K562 (cell line): ENCODE data around the gene LRRC26. TPM values are rescaled to one million over a fixed set of nuclear protein-coding genes. Genes with fewer than 3 reads are reported as not detected.

Experiments
- BRD4 ChIP-seq: fragments of 200-600 bp; sonication (generic); IDR thresholded peaks from 2 replicates; pipeline ENCODE4 v1.6.1; 2017; ENCODE audit warnings: inconsistent platforms
- FOXM1 ChIP-seq, 2 experiments: fragments of 450-650 bp in 1 of 2; sonication (generic) in 1 of 2; formaldehyde crosslinking in 1 of 2; IDR thresholded peaks; 2 replicates each; pipeline versions ENCODE4 v1.6.1 to v1.9.0; 2017 to 2022; ENCODE audit warnings: low read depth in 2 of 2, mild to moderate bottlenecking in 2 of 2, missing genetic modification reagents in 1 of 2, moderate library complexity in 1 of 2
- JUND ChIP-seq, 2 experiments: IDR thresholded peaks; 2 replicates in 1 of 2; 3 replicates in 1 of 2; pipeline ENCODE4 v1.6.1; 2011; ENCODE audit warnings: borderline replicate concordance in 2 of 2, low read depth in 2 of 2, low read length in 2 of 2, improper control_type of control experiment in 1 of 2, missing biosample characterization in 1 of 2, missing genetic modification characterization in 1 of 2, missing genetic modification reagents in 1 of 2
- RBM14 ChIP-seq: fragments of 200-400 bp; formaldehyde crosslinking; IDR thresholded peaks from 2 replicates; pipeline ENCODE4 v1.6.1; 2018; ENCODE audit warnings: low read depth, mild to moderate bottlenecking, low read length, moderate library complexity, borderline replicate concordance; ENCODE audit not compliant: insufficient read depth
- RFX1 ChIP-seq: fragments of 450-650 bp; IDR thresholded peaks from 2 replicates; pipeline ENCODE4 v1.6.1; 2016; ENCODE audit warnings: mild to moderate bottlenecking, moderate library complexity
- SMAD2 ChIP-seq: fragments of 150-350 bp; IDR thresholded peaks from 2 replicates; pipeline ENCODE4 v1.6.1; 2014; ENCODE audit warnings: low read depth, mild to moderate bottlenecking, low read length
- SRSF9 ChIP-seq: fragments of 200-400 bp; formaldehyde crosslinking; IDR thresholded peaks from 2 replicates; pipeline ENCODE4 v1.6.1; 2017; ENCODE audit warnings: low read depth, low read length, borderline replicate concordance
- WHSC1 ChIP-seq: IDR thresholded peaks from one replicate; pipeline ENCODE4 v1.6.1; 2012; ENCODE audit warnings: low read length, control low read depth, inconsistent platforms
- ZC3H8 ChIP-seq: fragments of 450-650 bp; IDR thresholded peaks from 2 replicates; pipeline ENCODE4 v1.6.1; 2017
- ZNF140 ChIP-seq: fragments of 250-450 bp; sonication (Bioruptor Pico); IDR thresholded peaks from 2 replicates; pipeline ENCODE4 v1.8.0; 2021; ENCODE audit warnings: moderate library complexity, mild to moderate bottlenecking, inconsistent platforms
- ZNF224 ChIP-seq: sonication (generic); formaldehyde crosslinking; IDR thresholded peaks from 2 replicates; pipeline ENCODE4 v1.8.0; 2022; ENCODE audit warnings: mild to moderate bottlenecking, missing genetic modification reagents
- ZNF253 ChIP-seq: fragments of 250-450 bp; sonication (Bioruptor Pico); conservative IDR thresholded peaks from 2 replicates; pipeline ENCODE4 v1.6.1; 2021; ENCODE audit warnings: mild to moderate bottlenecking
- ZNF324 ChIP-seq: fragments of 250-450 bp; sonication (Bioruptor Pico); IDR thresholded peaks from 2 replicates; pipeline ENCODE4 v1.4.0; 2020; ENCODE audit warnings: mild to moderate bottlenecking
- polyA plus RNA-seq, 8 experiments: library from polyadenylated mRNA; depleted of rRNA in 4 of 8; stranded (reverse) in 5 of 8; unstranded in 3 of 8; fragments of >200 nt; fragmentation: Nextera tagmentation in 2 of 8; fragmentation: Illumina TruSeq in 1 of 8; extraction: Ambion mirVana in 2 of 8; extraction: Trizol in 1 of 8; gene quantifications; 2 replicates each; pipeline versions ENCODE4 v1.2.1 to v1.2.3, GENCODE V29; 2011 to 2014; ENCODE audit warnings: inconsistent platforms in 1 of 8, missing spikeins in 1 of 8
- total RNA-seq, 7 experiments: library from RNA; depleted of rRNA in 6 of 7; stranded (reverse); fragments of >200 nt in 6 of 7; fragmentation: Illumina TruSeq in 2 of 7; extraction: Trizol in 2 of 7; gene quantifications; 2 replicates each; pipeline versions ENCODE4 v1.2.1 to v1.2.3, GENCODE V29; 2011 to 2021; ENCODE audit warnings: low replicate concordance in 1 of 7
- TF ChIP-seq, protein P1 (sequence below): fragments of 250-450 bp; sonication (Bioruptor Pico); IDR thresholded peaks from 2 replicates; pipeline ENCODE4 v1.5.0; 2020; ENCODE audit warnings: mild to moderate bottlenecking, borderline replicate concordance
- TF ChIP-seq, protein P2 (sequence below): IDR thresholded peaks from 3 replicates; pipeline ENCODE4 v1.6.1; 2011; ENCODE audit warnings: borderline replicate concordance, mild to moderate bottlenecking, moderate library complexity; ENCODE audit not compliant: insufficient read length; ENCODE audit errors: extremely low read depth
- TF ChIP-seq, protein P3 (sequence below): IDR thresholded peaks from 2 replicates; pipeline ENCODE4 v1.6.1; 2011; ENCODE audit warnings: borderline replicate concordance, low read depth, mild to moderate bottlenecking, moderate library complexity, low read length; ENCODE audit not compliant: insufficient read depth, poor library complexity, severe bottlenecking
- TF ChIP-seq, protein P4 (sequence below): sonication (generic); formaldehyde crosslinking; IDR thresholded peaks from 2 replicates; pipeline ENCODE4 v1.8.0; 2023; ENCODE audit warnings: mild to moderate bottlenecking, missing genetic modification reagents

Gene LRRC26
- total and polyA plus RNA-seq, 9 of the 15 experiments (the other 6 are each of a cell fraction or from before 2014, with no cell fraction given): not detected

DNA sequence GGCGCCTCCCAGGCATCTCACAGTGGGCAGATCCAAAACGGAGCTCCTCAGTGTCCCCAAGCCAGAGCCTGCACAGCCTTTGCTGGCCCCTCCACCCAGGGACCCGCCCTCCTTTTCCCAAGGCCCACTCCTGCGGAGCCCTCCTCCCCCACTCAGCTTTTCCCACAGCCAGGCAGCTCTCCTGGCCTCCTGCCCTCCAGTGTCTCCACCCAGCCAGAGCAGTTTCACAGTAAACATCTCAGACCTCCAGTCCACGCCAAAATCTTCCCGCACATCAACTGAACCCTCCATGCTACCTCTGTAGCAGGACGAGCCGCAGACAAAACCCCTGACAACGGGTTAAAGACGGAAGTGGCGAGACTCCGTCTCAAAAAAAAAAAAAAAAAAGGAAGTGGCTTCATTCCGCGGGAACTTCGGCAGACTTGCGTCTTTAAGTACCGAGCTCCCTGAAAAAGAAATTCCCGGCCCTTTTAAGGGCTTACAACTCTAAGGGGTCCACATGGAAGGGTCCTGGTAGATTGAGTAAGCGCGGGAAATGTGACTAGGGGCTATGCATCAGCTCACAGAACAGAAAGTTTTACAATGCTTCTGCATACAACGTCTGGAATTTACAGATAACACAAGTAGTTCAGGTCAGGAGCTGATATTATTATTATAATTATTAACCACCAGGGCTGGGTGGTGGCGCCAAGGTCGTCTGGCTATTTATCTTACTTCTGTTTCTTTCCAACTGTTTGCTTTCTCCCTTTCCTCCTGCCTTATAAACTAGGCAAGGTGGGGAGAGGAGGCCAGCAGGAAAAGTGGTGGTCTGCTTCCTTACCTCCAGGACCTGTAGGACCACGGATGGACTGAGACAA is 42.3 kb downstream of the LRRC26 start (continued):
- TF ChIP-seq, protein P1, sequence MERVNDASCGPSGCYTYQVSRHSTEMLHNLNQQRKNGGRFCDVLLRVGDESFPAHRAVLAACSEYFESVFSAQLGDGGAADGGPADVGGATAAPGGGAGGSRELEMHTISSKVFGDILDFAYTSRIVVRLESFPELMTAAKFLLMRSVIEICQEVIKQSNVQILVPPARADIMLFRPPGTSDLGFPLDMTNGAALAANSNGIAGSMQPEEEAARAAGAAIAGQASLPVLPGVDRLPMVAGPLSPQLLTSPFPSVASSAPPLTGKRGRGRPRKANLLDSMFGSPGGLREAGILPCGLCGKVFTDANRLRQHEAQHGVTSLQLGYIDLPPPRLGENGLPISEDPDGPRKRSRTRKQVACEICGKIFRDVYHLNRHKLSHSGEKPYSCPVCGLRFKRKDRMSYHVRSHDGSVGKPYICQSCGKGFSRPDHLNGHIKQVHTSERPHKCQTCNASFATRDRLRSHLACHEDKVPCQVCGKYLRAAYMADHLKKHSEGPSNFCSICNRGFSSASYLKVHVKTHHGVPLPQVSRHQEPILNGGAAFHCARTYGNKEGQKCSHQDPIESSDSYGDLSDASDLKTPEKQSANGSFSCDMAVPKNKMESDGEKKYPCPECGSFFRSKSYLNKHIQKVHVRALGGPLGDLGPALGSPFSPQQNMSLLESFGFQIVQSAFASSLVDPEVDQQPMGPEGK (CRISPR knock-in tag): no peak
- TF ChIP-seq SMAD2: no peak
- TF ChIP-seq, protein P2, sequence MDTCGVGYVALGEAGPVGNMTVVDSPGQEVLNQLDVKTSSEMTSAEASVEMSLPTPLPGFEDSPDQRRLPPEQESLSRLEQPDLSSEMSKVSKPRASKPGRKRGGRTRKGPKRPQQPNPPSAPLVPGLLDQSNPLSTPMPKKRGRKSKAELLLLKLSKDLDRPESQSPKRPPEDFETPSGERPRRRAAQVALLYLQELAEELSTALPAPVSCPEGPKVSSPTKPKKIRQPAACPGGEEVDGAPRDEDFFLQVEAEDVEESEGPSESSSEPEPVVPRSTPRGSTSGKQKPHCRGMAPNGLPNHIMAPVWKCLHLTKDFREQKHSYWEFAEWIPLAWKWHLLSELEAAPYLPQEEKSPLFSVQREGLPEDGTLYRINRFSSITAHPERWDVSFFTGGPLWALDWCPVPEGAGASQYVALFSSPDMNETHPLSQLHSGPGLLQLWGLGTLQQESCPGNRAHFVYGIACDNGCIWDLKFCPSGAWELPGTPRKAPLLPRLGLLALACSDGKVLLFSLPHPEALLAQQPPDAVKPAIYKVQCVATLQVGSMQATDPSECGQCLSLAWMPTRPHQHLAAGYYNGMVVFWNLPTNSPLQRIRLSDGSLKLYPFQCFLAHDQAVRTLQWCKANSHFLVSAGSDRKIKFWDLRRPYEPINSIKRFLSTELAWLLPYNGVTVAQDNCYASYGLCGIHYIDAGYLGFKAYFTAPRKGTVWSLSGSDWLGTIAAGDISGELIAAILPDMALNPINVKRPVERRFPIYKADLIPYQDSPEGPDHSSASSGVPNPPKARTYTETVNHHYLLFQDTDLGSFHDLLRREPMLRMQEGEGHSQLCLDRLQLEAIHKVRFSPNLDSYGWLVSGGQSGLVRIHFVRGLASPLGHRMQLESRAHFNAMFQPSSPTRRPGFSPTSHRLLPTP: no peak
- no peak for TF ChIP-seq RBM14
- no peak for TF ChIP-seq ZNF224
- TF ChIP-seq, protein P3, sequence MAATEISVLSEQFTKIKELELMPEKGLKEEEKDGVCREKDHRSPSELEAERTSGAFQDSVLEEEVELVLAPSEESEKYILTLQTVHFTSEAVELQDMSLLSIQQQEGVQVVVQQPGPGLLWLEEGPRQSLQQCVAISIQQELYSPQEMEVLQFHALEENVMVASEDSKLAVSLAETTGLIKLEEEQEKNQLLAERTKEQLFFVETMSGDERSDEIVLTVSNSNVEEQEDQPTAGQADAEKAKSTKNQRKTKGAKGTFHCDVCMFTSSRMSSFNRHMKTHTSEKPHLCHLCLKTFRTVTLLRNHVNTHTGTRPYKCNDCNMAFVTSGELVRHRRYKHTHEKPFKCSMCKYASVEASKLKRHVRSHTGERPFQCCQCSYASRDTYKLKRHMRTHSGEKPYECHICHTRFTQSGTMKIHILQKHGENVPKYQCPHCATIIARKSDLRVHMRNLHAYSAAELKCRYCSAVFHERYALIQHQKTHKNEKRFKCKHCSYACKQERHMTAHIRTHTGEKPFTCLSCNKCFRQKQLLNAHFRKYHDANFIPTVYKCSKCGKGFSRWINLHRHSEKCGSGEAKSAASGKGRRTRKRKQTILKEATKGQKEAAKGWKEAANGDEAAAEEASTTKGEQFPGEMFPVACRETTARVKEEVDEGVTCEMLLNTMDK: no peak
- no peak for TF ChIP-seq WHSC1
- no peak; the same call in 1 of the 2 replicates for TF ChIP-seq FOXM1 (IDR thresholded peaks at IDR 0.05; ENCODE audit: low read depth)
- TF ChIP-seq FOXM1 (CRISPR knock-in tag; IDR thresholded peaks at IDR 0.05; ENCODE audit: low read depth): no peak
- no peak for TF ChIP-seq BRD4
- TF ChIP-seq, protein P4, sequence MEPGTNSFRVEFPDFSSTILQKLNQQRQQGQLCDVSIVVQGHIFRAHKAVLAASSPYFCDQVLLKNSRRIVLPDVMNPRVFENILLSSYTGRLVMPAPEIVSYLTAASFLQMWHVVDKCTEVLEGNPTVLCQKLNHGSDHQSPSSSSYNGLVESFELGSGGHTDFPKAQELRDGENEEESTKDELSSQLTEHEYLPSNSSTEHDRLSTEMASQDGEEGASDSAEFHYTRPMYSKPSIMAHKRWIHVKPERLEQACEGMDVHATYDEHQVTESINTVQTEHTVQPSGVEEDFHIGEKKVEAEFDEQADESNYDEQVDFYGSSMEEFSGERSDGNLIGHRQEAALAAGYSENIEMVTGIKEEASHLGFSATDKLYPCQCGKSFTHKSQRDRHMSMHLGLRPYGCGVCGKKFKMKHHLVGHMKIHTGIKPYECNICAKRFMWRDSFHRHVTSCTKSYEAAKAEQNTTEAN (CRISPR knock-in tag): no peak
- TF ChIP-seq ZC3H8: no peak
- no peak for TF ChIP-seq ZNF253 (CRISPR knock-in tag)
- no peak for TF ChIP-seq ZNF140
- TF ChIP-seq SRSF9: no peak
- TF ChIP-seq RFX1: no peak; the same call in 1 of the 2 replicates
- no peak for TF ChIP-seq JUND (IDR thresholded peaks at IDR 0.05; ENCODE audit: borderline replicate concordance, low read depth, low read length)
- no peak for TF ChIP-seq JUND (tag; IDR thresholded peaks at IDR 0.05; ENCODE audit: borderline replicate concordance, low read depth, low read length)
- no peak for TF ChIP-seq ZNF324
